SK-N-SH treated with all-trans-retinoic acid at 6 μM for 48 hours (cell line): ENCODE results near the gene ERGIC1.

Experiments
- ATAC-seq: fragments of 200-7000 bp; cut with Tn5 transposase; 3 replicates; pipeline ENCODE4 v1.9.1; 2020; ENCODE audit warnings: mild to moderate bottlenecking, moderate library complexity
- ARNTL ChIP-seq: fragments of 450-650 bp; formaldehyde crosslinking; IDR thresholded peaks from 2 replicates; pipeline ENCODE4 v1.5.0; 2020; ENCODE audit warnings: low read depth, mild to moderate bottlenecking, moderate library complexity, borderline replicate concordance
- BACH2 ChIP-seq: fragments of 250-450 bp; sonication (Bioruptor Pico); IDR thresholded peaks from 2 replicates; pipeline ENCODE4 v1.9.0; 2021; ENCODE audit warnings: mild to moderate bottlenecking, borderline replicate concordance
- CSDC2 ChIP-seq: fragments of 250-450 bp; sonication (Bioruptor Pico); IDR thresholded peaks from 2 replicates; pipeline ENCODE4 v1.5.0; 2020; ENCODE audit warnings: mild to moderate bottlenecking, moderate library complexity
- ESRRG ChIP-seq: fragments of 250-450 bp; sonication (Bioruptor Pico); IDR thresholded peaks from 2 replicates; pipeline ENCODE4 v1.6.1; 2021; ENCODE audit warnings: mild to moderate bottlenecking
- GLIS3 ChIP-seq: fragments of 250-450 bp; sonication (Bioruptor Pico); IDR thresholded peaks from 2 replicates; pipeline ENCODE4 v1.5.0; 2020; ENCODE audit warnings: mild to moderate bottlenecking, moderate library complexity
- OSR1 ChIP-seq: fragments of 250-450 bp; sonication (Bioruptor Pico); IDR thresholded peaks from 2 replicates; pipeline ENCODE4 v1.8.0; 2022; ENCODE audit warnings: moderate library complexity, mild to moderate bottlenecking, inconsistent platforms
- PATZ1 ChIP-seq: fragments of 250-450 bp; sonication (Bioruptor Pico); IDR thresholded peaks from 2 replicates; pipeline ENCODE4 v1.8.0; 2020; ENCODE audit warnings: mild to moderate bottlenecking, moderate library complexity, borderline replicate concordance
- PPARA ChIP-seq: fragments of 250-450 bp; sonication (Bioruptor Pico); IDR thresholded peaks from 2 replicates; pipeline ENCODE4 v1.5.0; 2020; ENCODE audit warnings: mild to moderate bottlenecking, borderline replicate concordance
- RARB ChIP-seq: fragments of 250-450 bp; sonication (Bioruptor Pico); IDR thresholded peaks from 2 replicates; pipeline ENCODE4 v1.8.0; 2021; ENCODE audit warnings: mild to moderate bottlenecking, moderate library complexity
- SNAI2 ChIP-seq: fragments of 250-450 bp; sonication (Bioruptor Pico); IDR thresholded peaks from 2 replicates; pipeline ENCODE4 v1.5.0; 2020; ENCODE audit warnings: mild to moderate bottlenecking, moderate library complexity
- TCF4 ChIP-seq: fragments of 250-450 bp; sonication (Bioruptor Pico); IDR thresholded peaks from 2 replicates; pipeline ENCODE4 v1.8.0; 2021; ENCODE audit warnings: mild to moderate bottlenecking, moderate library complexity, borderline replicate concordance
- TOX ChIP-seq: fragments of 250-450 bp; sonication (Bioruptor Pico); IDR thresholded peaks from 2 replicates; pipeline ENCODE4 v1.8.0; 2021; ENCODE audit warnings: mild to moderate bottlenecking, moderate library complexity, borderline replicate concordance
- TSHZ2 ChIP-seq: fragments of 250-450 bp; sonication (Bioruptor Pico); IDR thresholded peaks from 2 replicates; pipeline ENCODE4 v1.5.0; 2020; ENCODE audit warnings: mild to moderate bottlenecking, moderate library complexity
- ZC3H10 ChIP-seq: fragments of 250-450 bp; sonication (Bioruptor Pico); IDR thresholded peaks from 2 replicates; pipeline ENCODE4 v1.5.1; 2021; ENCODE audit warnings: mild to moderate bottlenecking, moderate library complexity
- ZFP3 ChIP-seq: fragments of 250-450 bp; sonication (Bioruptor Pico); IDR thresholded peaks from 2 replicates; pipeline ENCODE4 v1.5.0; 2020; ENCODE audit warnings: mild to moderate bottlenecking, moderate library complexity
- ZFP30 ChIP-seq: fragments of 450-650 bp; formaldehyde crosslinking; IDR thresholded peaks from 2 replicates; pipeline ENCODE4 v1.5.0; 2022; ENCODE audit warnings: mild to moderate bottlenecking, moderate library complexity
- ZNF565 ChIP-seq: fragments of 450-650 bp; formaldehyde crosslinking; conservative IDR thresholded peaks from 2 replicates; pipeline ENCODE4 v1.5.0; 2020; ENCODE audit warnings: low read depth, mild to moderate bottlenecking, moderate library complexity
- ZNF70 ChIP-seq: fragments of 450-650 bp; formaldehyde crosslinking; IDR thresholded peaks from 2 replicates; pipeline ENCODE4 v1.5.0; 2020; ENCODE audit warnings: mild to moderate bottlenecking, moderate library complexity
- ZNF8 ChIP-seq: fragments of 450-650 bp; formaldehyde crosslinking; IDR thresholded peaks from 2 replicates; pipeline ENCODE4 v1.5.0; 2020; ENCODE audit warnings: mild to moderate bottlenecking, moderate library complexity
- TF ChIP-seq, protein P1 (sequence below): fragments of 250-450 bp; sonication (Bioruptor Pico); IDR thresholded peaks from 2 replicates; pipeline ENCODE4 v1.8.0; 2021; ENCODE audit warnings: low read depth, mild to moderate bottlenecking, moderate library complexity, borderline replicate concordance

The ERGIC1 gene

DNA sequence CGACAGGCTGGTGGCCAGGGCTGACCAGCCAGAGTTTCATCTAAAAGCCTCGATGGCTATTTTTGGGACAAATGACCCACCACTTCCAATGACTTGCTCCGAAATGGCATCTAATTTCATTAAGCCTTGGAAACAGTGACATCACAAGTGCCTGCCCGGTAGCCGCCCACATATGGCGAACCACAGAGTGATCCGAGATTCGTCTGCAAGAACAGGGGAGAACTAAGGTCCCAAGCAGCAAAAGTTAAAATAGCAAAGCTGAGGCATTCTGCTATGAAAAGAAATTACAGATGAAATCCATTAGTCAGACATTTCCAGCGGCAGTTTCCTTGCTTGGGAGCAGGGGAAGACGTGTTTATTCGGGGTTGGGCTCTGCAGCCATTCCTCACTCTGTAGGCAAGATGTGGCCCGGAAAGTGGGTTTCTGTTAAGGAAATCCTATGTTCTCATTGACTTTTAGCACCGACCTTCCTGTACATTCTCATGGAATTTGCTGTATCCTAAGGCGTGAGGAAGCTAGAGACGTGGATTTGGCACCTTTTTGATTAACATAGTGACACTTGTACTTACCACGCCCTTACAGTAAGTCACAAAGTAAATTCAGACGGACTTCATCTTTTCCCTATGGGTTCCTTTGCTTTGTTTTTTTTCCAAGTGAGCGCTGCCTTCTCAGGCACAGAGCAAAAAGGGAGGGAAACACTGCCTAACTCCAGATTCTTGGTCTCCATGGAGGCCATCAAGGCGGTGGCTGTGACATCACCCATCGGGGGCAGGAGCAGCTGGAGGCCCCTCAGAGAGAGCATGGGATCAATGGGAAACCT is 45.1 kb downstream of the ERGIC1 start:
- no peak for ATAC-seq
- TF ChIP-seq CSDC2 (CRISPR knock-in tag) (no peak), ZFP3 (CRISPR knock-in tag) (no peak), TCF4 (CRISPR knock-in tag) (no peak), GLIS3 (no peak), PATZ1 (CRISPR knock-in tag) (no peak), ARNTL (CRISPR knock-in tag) (no peak), ZNF8 (CRISPR knock-in tag) (no peak), ESRRG (no peak), TSHZ2 (CRISPR knock-in tag) (no peak), RARB (no peak), SNAI2 (CRISPR knock-in tag) (no peak), ZC3H10 (CRISPR knock-in tag) (no peak), PPARA (CRISPR knock-in tag) (no peak), ZNF70 (CRISPR knock-in tag) (no peak), OSR1 (CRISPR knock-in tag) (no peak), BACH2 (CRISPR knock-in tag) (no peak)
- TF ChIP-seq, protein P1, sequence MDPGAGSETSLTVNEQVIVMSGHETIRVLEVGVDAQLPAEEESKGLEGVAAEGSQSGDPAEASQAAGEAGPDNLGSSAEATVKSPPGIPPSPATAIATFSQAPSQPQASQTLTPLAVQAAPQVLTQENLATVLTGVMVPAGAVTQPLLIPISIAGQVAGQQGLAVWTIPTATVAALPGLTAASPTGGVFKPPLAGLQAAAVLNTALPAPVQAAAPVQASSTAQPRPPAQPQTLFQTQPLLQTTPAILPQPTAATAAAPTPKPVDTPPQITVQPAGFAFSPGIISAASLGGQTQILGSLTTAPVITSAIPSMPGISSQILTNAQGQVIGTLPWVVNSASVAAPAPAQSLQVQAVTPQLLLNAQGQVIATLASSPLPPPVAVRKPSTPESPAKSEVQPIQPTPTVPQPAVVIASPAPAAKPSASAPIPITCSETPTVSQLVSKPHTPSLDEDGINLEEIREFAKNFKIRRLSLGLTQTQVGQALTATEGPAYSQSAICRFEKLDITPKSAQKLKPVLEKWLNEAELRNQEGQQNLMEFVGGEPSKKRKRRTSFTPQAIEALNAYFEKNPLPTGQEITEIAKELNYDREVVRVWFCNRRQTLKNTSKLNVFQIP: no peak

DNA sequence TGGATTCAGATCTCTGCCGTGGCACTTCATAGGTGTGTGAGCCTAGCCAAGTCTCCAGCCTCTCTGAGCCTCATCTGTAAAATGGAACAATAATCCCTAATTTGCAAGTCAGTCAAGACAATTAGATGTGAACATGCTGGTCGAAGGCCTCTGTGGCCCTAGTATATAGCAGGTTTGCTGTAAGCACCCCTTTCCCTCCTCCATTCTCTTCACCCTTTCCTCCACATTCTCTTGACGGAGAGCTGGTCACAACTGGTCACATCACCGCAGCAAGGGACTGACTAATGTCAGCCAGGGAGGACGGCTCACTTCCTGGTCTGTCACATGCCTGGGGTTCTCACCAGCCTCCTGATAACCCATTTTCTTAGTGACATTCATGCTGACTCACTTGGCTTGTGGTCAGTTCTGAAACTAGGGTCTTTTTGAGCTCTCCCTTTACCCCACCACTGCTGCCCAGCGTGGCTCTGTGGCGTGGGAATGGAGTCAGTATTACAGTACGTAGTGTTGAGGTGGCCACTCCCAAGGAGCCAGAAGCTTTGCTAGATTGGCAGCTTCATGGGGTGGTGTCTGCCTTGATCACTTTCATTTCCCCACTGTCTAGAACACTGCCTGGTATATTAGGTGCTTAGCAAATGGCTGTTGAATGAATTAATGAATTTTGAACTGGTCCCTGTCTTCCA is 47.8 kb downstream of the ERGIC1 start:
- no peak for TF ChIP-seq RARB
- no peak for TF ChIP-seq GLIS3
- no peak for TF ChIP-seq TOX
- no peak for TF ChIP-seq PPARA (CRISPR knock-in tag)
- TF ChIP-seq ESRRG: no peak
- no peak for TF ChIP-seq ZFP30 (CRISPR knock-in tag)
- TF ChIP-seq OSR1 (CRISPR knock-in tag): no peak
- TF ChIP-seq, protein P1: no peak
- ATAC-seq: peak; percentile 35; the same call in 1 of the 3 replicates

- ATAC-seq: no peak
- no peak for TF ChIP-seq ZNF70 (CRISPR knock-in tag)
- no peak for TF ChIP-seq ZNF8 (CRISPR knock-in tag)
- no peak for TF ChIP-seq ZNF565 (CRISPR knock-in tag)
- no peak for TF ChIP-seq TOX
- TF ChIP-seq ZC3H10 (CRISPR knock-in tag): no peak
- TF ChIP-seq, protein P1: no peak
- TF ChIP-seq ZFP3 (CRISPR knock-in tag): no peak
Observed at GRCh38 chr5:172883066-172883465, 49.0 kb downstream of the ERGIC1 start.
